GM23338 (cell line): ENCODE measurements around the gene TNFAIP8L2. TPM values are rescaled to one million over a fixed set of nuclear protein-coding genes. Genes with fewer than 3 reads are reported as not detected.

Experiments used
- CREB1 ChIP-seq: fragments of 250-450 bp; sonication (Bioruptor Pico); IDR thresholded peaks from 2 replicates; pipeline ENCODE4 v1.5.0; 2020; ENCODE audit warnings: low read depth, mild to moderate bottlenecking, moderate library complexity
- EZH2phosphoT487 ChIP-seq: fragments of 200-600 bp; sonication (generic); IDR thresholded peaks from one replicate; pipeline ENCODE4 v1.8.1; 2018; ENCODE audit warnings: antibody characterized with exemption; ENCODE audit not compliant: unreplicated experiment
- JUNB ChIP-seq: IDR thresholded peaks from one replicate; pipeline ENCODE4 v1.6.1; 2016; ENCODE audit warnings: antibody characterized with exemption; ENCODE audit not compliant: unreplicated experiment
- NANOG ChIP-seq: IDR thresholded peaks from 2 replicates; pipeline ENCODE4 v1.6.1; 2016; ENCODE audit warnings: antibody characterized with exemption, borderline replicate concordance
- POLR2AphosphoS5 ChIP-seq: IDR thresholded peaks from 2 replicates; pipeline ENCODE4 v1.6.1; 2016; ENCODE audit warnings: antibody characterized with exemption, low read depth
- STAT1 ChIP-seq: IDR thresholded peaks from one replicate; pipeline ENCODE4 v1.6.1; 2016; ENCODE audit warnings: antibody characterized with exemption; ENCODE audit not compliant: unreplicated experiment
- ZNF114 ChIP-seq: fragments of 250-450 bp; sonication (Bioruptor Pico); IDR thresholded peaks from 2 replicates; pipeline ENCODE4 v1.5.0; 2020; ENCODE audit warnings: mild to moderate bottlenecking, moderate library complexity
- ZNF331 ChIP-seq: fragments of 250-450 bp; sonication (Bioruptor Pico); IDR thresholded peaks from 2 replicates; pipeline ENCODE4 v1.5.0; 2020; ENCODE audit warnings: low read depth, mild to moderate bottlenecking, moderate library complexity
- polyA plus RNA-seq: library from polyadenylated mRNA; unstranded; fragments of >200 nt; fragmentation: Nextera tagmentation; extraction: Ambion mirVana; gene quantifications from 2 replicates; pipeline ENCODE4 v1.2.1, GENCODE V29; 2016
- total RNA-seq: library from RNA; depleted of rRNA; stranded (reverse); fragments of >200 nt; shearing (Covaris generic); gene quantifications from 2 replicates; pipeline ENCODE4 v1.2.3, GENCODE V29; 2014
- TF ChIP-seq, protein P1 (sequence below): fragments of 250-450 bp; sonication (Bioruptor Pico); IDR thresholded peaks from 2 replicates; pipeline ENCODE4 v1.5.0; 2020; ENCODE audit warnings: mild to moderate bottlenecking, moderate library complexity
- TF ChIP-seq, protein P2 (sequence below): IDR thresholded peaks from one replicate; pipeline ENCODE4 v1.6.1; 2018; ENCODE audit warnings: antibody characterized with exemption; ENCODE audit not compliant: unreplicated experiment

Gene TNFAIP8L2
- total and polyA plus RNA-seq, 2 experiments from 2014 or later: 0.40 TPM; not detected in 1

DNA sequence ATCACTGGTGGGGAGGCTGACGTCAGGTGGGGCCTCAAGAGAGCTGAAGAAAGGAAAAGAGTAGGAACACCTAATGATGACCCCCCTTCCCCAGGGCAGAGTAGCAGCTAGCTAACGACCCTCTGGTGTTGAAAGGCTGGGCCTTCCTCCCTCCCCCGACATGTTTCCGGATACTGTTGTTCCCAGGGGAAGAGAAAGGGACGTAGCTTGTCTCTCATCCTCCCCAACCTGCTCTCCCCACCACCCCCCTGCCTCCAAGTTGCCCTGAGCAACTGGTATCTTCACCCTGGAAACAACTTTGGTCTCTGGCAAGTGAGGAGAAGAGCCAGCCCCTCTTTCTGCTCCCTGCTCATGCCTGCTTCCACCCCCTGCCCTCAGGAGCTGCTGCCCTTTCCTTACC lies 12.5 kb upstream of the TNFAIP8L2 start (continued):
- TF ChIP-seq, protein P1, sequence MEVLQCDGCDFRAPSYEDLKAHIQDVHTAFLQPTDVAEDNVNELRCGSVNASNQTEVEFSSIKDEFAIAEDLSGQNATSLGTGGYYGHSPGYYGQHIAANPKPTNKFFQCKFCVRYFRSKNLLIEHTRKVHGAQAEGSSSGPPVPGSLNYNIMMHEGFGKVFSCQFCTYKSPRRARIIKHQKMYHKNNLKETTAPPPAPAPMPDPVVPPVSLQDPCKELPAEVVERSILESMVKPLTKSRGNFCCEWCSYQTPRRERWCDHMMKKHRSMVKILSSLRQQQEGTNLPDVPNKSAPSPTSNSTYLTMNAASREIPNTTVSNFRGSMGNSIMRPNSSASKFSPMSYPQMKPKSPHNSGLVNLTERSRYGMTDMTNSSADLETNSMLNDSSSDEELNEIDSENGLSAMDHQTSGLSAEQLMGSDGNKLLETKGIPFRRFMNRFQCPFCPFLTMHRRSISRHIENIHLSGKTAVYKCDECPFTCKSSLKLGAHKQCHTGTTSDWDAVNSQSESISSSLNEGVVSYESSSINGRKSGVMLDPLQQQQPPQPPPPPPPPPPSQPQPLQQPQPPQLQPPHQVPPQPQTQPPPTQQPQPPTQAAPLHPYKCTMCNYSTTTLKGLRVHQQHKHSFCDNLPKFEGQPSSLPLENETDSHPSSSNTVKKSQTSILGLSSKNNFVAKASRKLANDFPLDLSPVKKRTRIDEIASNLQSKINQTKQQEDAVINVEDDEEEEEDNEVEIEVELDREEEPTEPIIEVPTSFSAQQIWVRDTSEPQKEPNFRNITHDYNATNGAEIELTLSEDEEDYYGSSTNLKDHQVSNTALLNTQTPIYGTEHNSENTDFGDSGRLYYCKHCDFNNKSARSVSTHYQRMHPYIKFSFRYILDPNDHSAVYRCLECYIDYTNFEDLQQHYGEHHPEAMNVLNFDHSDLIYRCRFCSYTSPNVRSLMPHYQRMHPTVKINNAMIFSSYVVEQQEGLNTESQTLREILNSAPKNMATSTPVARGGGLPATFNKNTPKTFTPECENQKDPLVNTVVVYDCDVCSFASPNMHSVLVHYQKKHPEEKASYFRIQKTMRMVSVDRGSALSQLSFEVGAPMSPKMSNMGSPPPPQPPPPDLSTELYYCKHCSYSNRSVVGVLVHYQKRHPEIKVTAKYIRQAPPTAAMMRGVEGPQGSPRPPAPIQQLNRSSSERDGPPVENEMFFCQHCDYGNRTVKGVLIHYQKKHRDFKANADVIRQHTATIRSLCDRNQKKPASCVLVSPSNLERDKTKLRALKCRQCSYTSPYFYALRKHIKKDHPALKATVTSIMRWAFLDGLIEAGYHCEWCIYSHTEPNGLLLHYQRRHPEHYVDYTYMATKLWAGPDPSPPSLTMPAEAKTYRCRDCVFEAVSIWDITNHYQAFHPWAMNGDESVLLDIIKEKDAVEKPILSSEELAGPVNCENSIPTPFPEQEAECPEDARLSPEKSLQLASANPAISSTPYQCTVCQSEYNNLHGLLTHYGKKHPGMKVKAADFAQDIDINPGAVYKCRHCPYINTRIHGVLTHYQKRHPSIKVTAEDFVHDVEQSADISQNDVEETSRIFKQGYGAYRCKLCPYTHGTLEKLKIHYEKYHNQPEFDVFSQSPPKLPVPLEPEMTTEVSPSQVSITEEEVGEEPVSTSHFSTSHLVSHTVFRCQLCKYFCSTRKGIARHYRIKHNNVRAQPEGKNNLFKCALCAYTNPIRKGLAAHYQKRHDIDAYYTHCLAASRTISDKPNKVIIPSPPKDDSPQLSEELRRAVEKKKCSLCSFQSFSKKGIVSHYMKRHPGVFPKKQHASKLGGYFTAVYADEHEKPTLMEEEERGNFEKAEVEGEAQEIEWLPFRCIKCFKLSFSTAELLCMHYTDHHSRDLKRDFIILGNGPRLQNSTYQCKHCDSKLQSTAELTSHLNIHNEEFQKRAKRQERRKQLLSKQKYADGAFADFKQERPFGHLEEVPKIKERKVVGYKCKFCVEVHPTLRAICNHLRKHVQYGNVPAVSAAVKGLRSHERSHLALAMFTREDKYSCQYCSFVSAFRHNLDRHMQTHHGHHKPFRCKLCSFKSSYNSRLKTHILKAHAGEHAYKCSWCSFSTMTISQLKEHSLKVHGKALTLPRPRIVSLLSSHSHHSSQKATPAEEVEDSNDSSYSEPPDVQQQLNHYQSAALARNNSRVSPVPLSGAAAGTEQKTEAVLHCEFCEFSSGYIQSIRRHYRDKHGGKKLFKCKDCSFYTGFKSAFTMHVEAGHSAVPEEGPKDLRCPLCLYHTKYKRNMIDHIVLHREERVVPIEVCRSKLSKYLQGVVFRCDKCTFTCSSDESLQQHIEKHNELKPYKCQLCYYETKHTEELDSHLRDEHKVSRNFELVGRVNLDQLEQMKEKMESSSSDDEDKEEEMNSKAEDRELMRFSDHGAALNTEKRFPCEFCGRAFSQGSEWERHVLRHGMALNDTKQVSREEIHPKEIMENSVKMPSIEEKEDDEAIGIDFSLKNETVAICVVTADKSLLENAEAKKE (CRISPR knock-in tag): no peak
- TF ChIP-seq NANOG (no peak), JUNB (no peak), POLR2AphosphoS5 (no peak), EZH2phosphoT487 (no peak), CREB1 (CRISPR knock-in tag) (no peak), ZNF114 (CRISPR knock-in tag) (no peak), ZNF331 (CRISPR knock-in tag) (no peak), STAT1 (no peak)
- TF ChIP-seq, protein P2, sequence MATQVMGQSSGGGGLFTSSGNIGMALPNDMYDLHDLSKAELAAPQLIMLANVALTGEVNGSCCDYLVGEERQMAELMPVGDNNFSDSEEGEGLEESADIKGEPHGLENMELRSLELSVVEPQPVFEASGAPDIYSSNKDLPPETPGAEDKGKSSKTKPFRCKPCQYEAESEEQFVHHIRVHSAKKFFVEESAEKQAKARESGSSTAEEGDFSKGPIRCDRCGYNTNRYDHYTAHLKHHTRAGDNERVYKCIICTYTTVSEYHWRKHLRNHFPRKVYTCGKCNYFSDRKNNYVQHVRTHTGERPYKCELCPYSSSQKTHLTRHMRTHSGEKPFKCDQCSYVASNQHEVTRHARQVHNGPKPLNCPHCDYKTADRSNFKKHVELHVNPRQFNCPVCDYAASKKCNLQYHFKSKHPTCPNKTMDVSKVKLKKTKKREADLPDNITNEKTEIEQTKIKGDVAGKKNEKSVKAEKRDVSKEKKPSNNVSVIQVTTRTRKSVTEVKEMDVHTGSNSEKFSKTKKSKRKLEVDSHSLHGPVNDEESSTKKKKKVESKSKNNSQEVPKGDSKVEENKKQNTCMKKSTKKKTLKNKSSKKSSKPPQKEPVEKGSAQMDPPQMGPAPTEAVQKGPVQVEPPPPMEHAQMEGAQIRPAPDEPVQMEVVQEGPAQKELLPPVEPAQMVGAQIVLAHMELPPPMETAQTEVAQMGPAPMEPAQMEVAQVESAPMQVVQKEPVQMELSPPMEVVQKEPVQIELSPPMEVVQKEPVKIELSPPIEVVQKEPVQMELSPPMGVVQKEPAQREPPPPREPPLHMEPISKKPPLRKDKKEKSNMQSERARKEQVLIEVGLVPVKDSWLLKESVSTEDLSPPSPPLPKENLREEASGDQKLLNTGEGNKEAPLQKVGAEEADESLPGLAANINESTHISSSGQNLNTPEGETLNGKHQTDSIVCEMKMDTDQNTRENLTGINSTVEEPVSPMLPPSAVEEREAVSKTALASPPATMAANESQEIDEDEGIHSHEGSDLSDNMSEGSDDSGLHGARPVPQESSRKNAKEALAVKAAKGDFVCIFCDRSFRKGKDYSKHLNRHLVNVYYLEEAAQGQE: no peak
